Measurements from ENCODE around the gene EVL.
"Not testable (repeated sequence)": the region's sequence is repeated elsewhere in the genome, so short reads cannot be mapped to it uniquely, and the experiment has no call there.

The EVL gene

GRCh38 chr14:100058777-100059437 lies 6.3 kb upstream of the EVL start:
- Mint-ChIP-seq H3K4me1 (no peaks in the 10 kb centered on the region), H3K27me3 (ENCODE audit: low read depth) (no peaks in the 10 kb centered on the region)

GRCh38 chr14:100059438-100059781 lies 5.8 kb upstream of the EVL start:
- H3K9me3 Mint-ChIP-seq: peaks cover 3% of the 10 kb centered on the region
- peaks cover 13% of the 10 kb centered on the region for H3K36me3 Mint-ChIP-seq (ENCODE audit: low read depth)
- no peaks in the 10 kb centered on the region for H3K4me1 Mint-ChIP-seq
- H3K4me3 Mint-ChIP-seq: no peak overlapping the region
- no peaks in the 10 kb centered on the region for H3K27me3 Mint-ChIP-seq (ENCODE audit: low read depth)
- no peak overlapping the region for H3K27ac Mint-ChIP-seq
- no peak for TF ChIP-seq CTCF (IDR thresholded peaks at IDR 0.05; ENCODE audit: unreplicated experiment in 3 of 3)

More at GRCh38 chr14:100058777-100059437, 6.3 kb upstream of the EVL start:
- peaks cover 13% of the 10 kb centered on the region for H3K36me3 Mint-ChIP-seq (ENCODE audit: low read depth)
- no peak overlapping the region for H3K4me3 Mint-ChIP-seq
- no peak overlapping the region for H3K27ac Mint-ChIP-seq
- TF ChIP-seq CTCF (IDR thresholded peaks at IDR 0.05; ENCODE audit: unreplicated experiment in 3 of 3): no peak
- H3K9me3 Mint-ChIP-seq: peaks cover 3% of the 10 kb centered on the region

GRCh38 chr14:100060760-100061159 lies 4.5 kb upstream of the EVL start:
- Mint-ChIP-seq H3K9me3 (peaks cover 3% of the 10 kb centered on the region), H3K27ac (no peak overlapping the region), H3K36me3 (ENCODE audit: low read depth) (peaks cover 13% of the 10 kb centered on the region), H3K4me3 (no peak overlapping the region), H3K27me3 (ENCODE audit: low read depth) (no peaks in the 10 kb centered on the region), H3K4me1 (no peaks in the 10 kb centered on the region)
- TF ChIP-seq CTCF (IDR thresholded peaks at IDR 0.05; ENCODE audit: unreplicated experiment in 3 of 3): no peak

GRCh38 chr14:100062590-100062989 lies 2.6 kb upstream of the EVL start:
- Mint-ChIP-seq H3K4me1 (no peaks in the 10 kb centered on the region), H3K4me3 (no peak overlapping the region), H3K9me3 (peaks cover 3% of the 10 kb centered on the region), H3K27ac (no peak overlapping the region), H3K27me3 (ENCODE audit: low read depth) (no peaks in the 10 kb centered on the region), H3K36me3 (ENCODE audit: low read depth) (peaks cover 13% of the 10 kb centered on the region)
- no peak for TF ChIP-seq CTCF (IDR thresholded peaks at IDR 0.05; ENCODE audit: unreplicated experiment in 3 of 3)

GRCh38 chr14:100063314-100063941 lies 1.8 kb upstream of the EVL start:
- no peak overlapping the region for H3K27ac Mint-ChIP-seq
- no peak for TF ChIP-seq CTCF (IDR thresholded peaks at IDR 0.05; ENCODE audit: unreplicated experiment in 3 of 3)
- H3K4me1 Mint-ChIP-seq: peaks cover 8% of the 10 kb centered on the region
- peaks cover 3% of the 10 kb centered on the region for H3K9me3 Mint-ChIP-seq
- no peaks in the 10 kb centered on the region for H3K27me3 Mint-ChIP-seq (ENCODE audit: low read depth)
- peaks cover 17% of the 10 kb centered on the region for H3K36me3 Mint-ChIP-seq (ENCODE audit: low read depth)
- no peak overlapping the region for H3K4me3 Mint-ChIP-seq

GRCh38 chr14:100064335-100065092 lies 708 bp upstream of the EVL start:
- not testable (repeated sequence) for H3K27me3 Mint-ChIP-seq (ENCODE audit: low read depth); H3K9me3 Mint-ChIP-seq; H3K4me3 Mint-ChIP-seq; H3K4me1 Mint-ChIP-seq
- Mint-ChIP-seq H3K27ac (peak overlapping the region in 1 of 3 experiments; percentile 40), H3K36me3 (ENCODE audit: low read depth) (peaks cover 12% of the 10 kb centered on the region)

Data from nephron (organoid).